ENCODE measurements around the gene CHIC2.

CHIC2 gene

DNA sequence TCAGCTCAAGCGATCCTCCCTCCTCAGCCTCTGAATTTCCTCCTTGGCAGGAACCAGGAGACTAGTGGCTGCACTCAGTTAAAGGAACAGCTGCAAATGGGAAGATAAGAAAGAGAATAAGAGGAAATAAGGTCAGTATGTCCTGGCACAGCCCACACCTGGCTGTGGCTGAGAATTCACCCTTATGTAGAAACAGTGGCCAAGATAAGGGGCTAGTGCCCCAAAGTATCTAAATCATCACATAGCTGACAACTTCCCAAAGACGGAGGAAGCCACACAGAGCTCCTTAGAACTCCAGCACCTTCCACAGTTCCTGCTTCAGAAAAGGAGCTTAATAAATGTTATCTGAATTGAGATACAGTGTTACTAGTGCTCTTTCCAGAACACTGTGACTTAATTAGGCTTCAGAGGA is 2.3 kb upstream of the CHIC2 start:
- TF ChIP-seq, protein P1, sequence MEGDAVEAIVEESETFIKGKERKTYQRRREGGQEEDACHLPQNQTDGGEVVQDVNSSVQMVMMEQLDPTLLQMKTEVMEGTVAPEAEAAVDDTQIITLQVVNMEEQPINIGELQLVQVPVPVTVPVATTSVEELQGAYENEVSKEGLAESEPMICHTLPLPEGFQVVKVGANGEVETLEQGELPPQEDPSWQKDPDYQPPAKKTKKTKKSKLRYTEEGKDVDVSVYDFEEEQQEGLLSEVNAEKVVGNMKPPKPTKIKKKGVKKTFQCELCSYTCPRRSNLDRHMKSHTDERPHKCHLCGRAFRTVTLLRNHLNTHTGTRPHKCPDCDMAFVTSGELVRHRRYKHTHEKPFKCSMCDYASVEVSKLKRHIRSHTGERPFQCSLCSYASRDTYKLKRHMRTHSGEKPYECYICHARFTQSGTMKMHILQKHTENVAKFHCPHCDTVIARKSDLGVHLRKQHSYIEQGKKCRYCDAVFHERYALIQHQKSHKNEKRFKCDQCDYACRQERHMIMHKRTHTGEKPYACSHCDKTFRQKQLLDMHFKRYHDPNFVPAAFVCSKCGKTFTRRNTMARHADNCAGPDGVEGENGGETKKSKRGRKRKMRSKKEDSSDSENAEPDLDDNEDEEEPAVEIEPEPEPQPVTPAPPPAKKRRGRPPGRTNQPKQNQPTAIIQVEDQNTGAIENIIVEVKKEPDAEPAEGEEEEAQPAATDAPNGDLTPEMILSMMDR (IDR thresholded peaks at IDR 0.05; ENCODE audit: low read depth, low read length, missing control alignments), result no peak
- no peak for DNase-seq (ENCODE audit: low read depth)
- in situ Hi-C loops (cut with HindIII; ENCODE audit: low sequenced_read_pairs), result no loop called here
- no peak overlapping the region for H3K4me3 ChIP-seq (ENCODE audit: low read depth, low read length)

DNA sequence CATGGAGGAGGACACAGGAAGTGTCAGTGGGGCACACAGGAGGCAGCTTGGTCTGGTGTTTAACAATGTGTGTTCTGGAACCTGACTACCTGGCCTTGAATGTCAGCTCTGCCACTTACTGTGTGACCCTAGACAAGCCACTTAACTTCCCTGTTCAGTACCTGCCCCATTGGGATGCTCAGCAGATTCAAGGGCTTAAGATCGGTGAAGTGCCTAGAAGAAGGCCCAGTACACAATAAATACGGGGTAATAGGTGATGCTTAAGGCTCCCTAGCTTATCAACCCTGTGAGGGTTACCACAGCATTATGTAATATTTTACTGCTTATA is 1.6 kb upstream of the CHIC2 start:
- in situ Hi-C loops (cut with HindIII; ENCODE audit: low sequenced_read_pairs), result no loop called here
- DNase-seq (ENCODE audit: low read depth), result no peak
- no peak overlapping the region for H3K4me3 ChIP-seq (ENCODE audit: low read depth, low read length)
- TF ChIP-seq, protein P1 (IDR thresholded peaks at IDR 0.05; ENCODE audit: low read depth, low read length, missing control alignments), result no peak

DNA sequence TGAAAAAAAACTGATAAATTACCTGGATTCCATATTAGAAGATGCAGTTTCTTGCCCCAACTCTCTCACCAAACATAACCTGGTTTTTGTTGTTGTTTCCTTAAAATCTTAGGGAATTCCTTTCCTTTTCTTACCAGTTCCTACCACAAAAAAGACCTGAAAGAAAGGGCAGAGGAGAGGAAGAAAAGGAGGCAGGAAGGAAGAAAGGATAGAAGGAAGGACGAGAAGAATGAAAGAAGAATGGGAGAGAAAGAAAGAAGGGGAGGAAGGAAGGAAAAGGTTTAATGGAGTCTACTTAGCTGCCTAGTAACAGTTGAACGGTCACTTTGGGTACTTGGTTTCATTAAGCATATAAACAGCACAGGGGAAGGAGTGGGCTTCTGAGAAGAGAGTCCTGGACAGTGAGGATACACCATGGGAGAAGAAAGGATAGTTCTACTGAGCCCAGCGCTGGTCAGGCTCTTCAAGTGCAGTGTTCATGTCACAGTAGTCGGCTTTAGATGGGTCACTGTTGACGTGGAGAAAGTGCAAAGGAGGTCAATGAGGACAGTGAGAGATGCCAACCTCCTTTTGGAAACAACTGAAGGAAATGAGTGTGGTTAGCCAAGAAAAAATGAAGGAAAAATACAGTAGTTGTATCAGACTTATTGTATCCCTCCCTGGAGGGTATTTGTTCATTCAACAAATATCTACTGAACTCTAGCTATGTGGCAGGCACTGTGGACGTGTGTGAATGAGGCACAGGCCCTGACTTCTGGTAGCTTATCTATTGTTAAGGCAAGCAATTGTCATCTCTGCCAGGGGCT is 1.1 kb upstream of the CHIC2 start:
- no peak overlapping the region for H3K4me3 ChIP-seq (ENCODE audit: low read depth, low read length)
- no peak for DNase-seq (ENCODE audit: low read depth)
- in situ Hi-C loops (cut with HindIII; ENCODE audit: low sequenced_read_pairs), result no loop called here
- TF ChIP-seq, protein P1 (IDR thresholded peaks at IDR 0.05; ENCODE audit: low read depth, low read length, missing control alignments), result no peak

DNA sequence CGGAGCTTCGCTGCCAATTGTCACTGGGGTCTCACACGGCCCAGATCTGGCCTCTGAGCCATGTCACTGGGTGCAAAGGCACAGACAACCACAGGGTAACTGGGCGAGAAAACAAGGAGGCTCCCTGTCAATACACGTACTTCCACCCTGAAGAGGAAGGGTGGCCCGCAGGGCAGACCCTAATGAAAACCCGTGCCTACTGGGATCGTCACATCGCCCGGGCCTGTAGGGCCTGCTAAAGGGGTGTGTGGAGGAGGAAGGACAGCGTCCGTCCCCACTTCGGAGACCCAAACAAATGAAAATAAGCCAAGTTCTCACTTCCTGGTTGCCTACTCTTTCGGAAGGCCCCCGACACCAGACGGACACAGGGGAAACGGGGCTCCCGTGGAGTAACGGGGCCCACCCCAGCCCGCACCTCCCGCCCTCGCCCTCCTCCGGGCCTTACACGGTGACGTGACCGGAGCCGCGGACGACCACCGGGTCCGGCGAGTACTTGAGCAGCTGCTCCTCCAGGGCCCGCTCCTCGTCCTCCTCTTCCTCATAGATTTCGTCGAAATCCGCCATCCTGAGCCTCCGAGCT is 578 bp downstream of the CHIC2 start:
- TF ChIP-seq, protein P1 (IDR thresholded peaks at IDR 0.05; ENCODE audit: low read depth, low read length, missing control alignments), result no peak
- in situ Hi-C loops (cut with HindIII; ENCODE audit: low sequenced_read_pairs), result no loop called here
- DNase-seq (ENCODE audit: low read depth), result no peak
- H3K4me3 ChIP-seq (ENCODE audit: low read depth, low read length), result peak overlapping the region; percentile 63

DNA sequence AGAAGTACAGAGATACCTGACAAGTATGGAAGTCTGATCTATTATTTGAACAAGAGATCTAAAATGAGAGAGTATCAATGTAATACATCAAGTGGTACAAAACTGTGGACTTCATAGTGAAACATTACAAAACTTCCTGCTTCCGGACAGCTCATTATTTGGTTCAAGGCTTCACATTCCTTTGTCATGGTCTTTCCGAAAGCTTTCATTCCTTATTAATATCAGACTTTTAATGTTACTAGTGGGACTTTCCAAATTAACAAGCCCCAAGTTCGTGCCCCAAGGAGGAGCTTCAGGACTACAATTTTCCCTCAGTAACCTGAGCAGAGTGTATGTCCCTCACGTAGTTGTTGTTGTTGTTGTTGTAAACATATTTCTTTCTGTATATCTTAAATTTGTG is 1.2 kb downstream of the CHIC2 start:
- TF ChIP-seq, protein P1 (IDR thresholded peaks at IDR 0.05; ENCODE audit: low read depth, low read length, missing control alignments), result no peak
- H3K4me3 ChIP-seq (ENCODE audit: low read depth, low read length), result peak overlapping the region; percentile 63
- DNase-seq (ENCODE audit: low read depth), result no peak
- in situ Hi-C loops (cut with HindIII; ENCODE audit: low sequenced_read_pairs), result no loop called here

DNA sequence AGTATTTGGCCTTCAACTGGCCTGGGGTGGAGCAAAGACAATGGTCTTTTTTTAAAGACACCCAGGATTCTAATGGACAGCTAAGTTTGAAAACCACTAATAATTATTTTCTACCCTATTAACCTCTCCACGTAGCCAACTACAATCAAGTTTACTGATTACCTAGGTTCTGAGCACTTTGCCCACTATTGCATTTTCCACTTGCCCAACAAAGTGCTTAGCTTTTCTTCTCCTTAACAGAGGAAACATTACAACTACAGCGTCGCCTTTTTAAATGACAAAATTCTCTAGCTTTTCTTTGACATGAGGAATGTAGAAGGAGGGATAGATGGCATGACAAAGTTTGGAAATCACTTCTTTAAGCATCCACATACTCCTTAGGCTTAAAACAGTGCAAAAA is 2.0 kb downstream of the CHIC2 start:
- in situ Hi-C loops (cut with HindIII; ENCODE audit: low sequenced_read_pairs), result no loop called here
- no peak for DNase-seq (ENCODE audit: low read depth)
- TF ChIP-seq, protein P1 (IDR thresholded peaks at IDR 0.05; ENCODE audit: low read depth, low read length, missing control alignments), result no peak
- peak overlapping the region; percentile 63 for H3K4me3 ChIP-seq (ENCODE audit: low read depth, low read length)

Measured in astrocyte of the cerebellum (primary cell).